Tibial nerve (tissue), 4 donors: ENCODE measurements around the gene ROR1. TPM values are rescaled to one million over a fixed set of nuclear protein-coding genes. Genes with fewer than 3 reads are reported as not detected.

Experiments used
- DNase-seq, 2 donors: peaks; one replicate each; pipeline ENCODE4 v3.0.0-alpha.2; 2019; ENCODE audit warnings: low spot score in 2 of 2
- H3K27ac ChIP-seq, 4 donors: fragments of 200-600 bp; sonication (generic) in 3 of 4; one replicate each; pipeline ENCODE4 v1.5.1; 2017 to 2019; ENCODE audit warnings: mild to moderate bottlenecking in 1 of 4
- H3K27me3 ChIP-seq, 2 donors: fragments of 200-600 bp; sonication (generic) in 1 of 2; one replicate each; pipeline versions ENCODE4 v1.5.1 to v1.6.0; 2017 to 2019
- H3K36me3 ChIP-seq, 3 donors: fragments of 200-600 bp; sonication (generic); one replicate each; pipeline ENCODE4 v1.5.1; 2018 to 2019
- H3K4me1 ChIP-seq, 4 donors: fragments of 200-600 bp; sonication (generic) in 3 of 4; one replicate each; pipeline ENCODE4 v1.5.1; 2017 to 2019
- H3K4me3 ChIP-seq, 4 donors: fragments of 200-600 bp; sonication (generic) in 3 of 4; one replicate each; pipeline ENCODE4 v1.5.1; 2017 to 2019; ENCODE audit warnings: mild to moderate bottlenecking in 1 of 4, moderate library complexity in 1 of 4
- H3K9me3 ChIP-seq, 4 donors: fragments of 200-600 bp; sonication (generic) in 3 of 4; one replicate each; pipeline ENCODE4 v1.5.1; 2017 to 2019
- EP300 ChIP-seq, 2 donors: sonication (generic); formaldehyde crosslinking; IDR thresholded peaks; one replicate each; pipeline ENCODE4 v1.6.1; 2017; ENCODE audit warnings: antibody characterized with exemption in 2 of 2, mild to moderate bottlenecking in 1 of 2
- POLR2A ChIP-seq, 2 donors: fragments of 450-650 bp; IDR thresholded peaks; one replicate each; pipeline ENCODE4 v1.6.1; 2017; ENCODE audit warnings: antibody characterized with exemption in 2 of 2, mild to moderate bottlenecking in 2 of 2, moderate library complexity in 2 of 2
- WGBS, 2 donors: methylation state at CpG; one replicate each; pipeline ENCODE4 v1.1.5; 2018; 5-methylcytosine and 5-hydroxymethylcytosine counted together
- total RNA-seq, 4 donors: library from RNA; depleted of rRNA; stranded (reverse); fragments of >200 nt; gene quantifications; one replicate each; pipeline ENCODE4 v1.1.0, GENCODE V29; 2016
- TF ChIP-seq, protein P1 (sequence below), 5 experiments: fragments of 200-600 bp in 3 of 5; fragments of 450-650 bp in 2 of 5; sonication (generic) in 3 of 5; IDR thresholded peaks; one replicate each; pipeline ENCODE4 v1.5.1; 2016 to 2019; ENCODE audit warnings: antibody characterized with exemption in 5 of 5, mild to moderate bottlenecking in 3 of 5, moderate library complexity in 2 of 5

The ROR1 gene
- total RNA-seq, 4 donors from 2014 or later: 10.5 to 47.7 (median 43.7) TPM

GRCh38 chr1:63903947-63904610 is 130.3 kb downstream of the ROR1 start:
- Histone ChIP-seq H3K9me3 (no peaks in the 10 kb centered on the region), H3K4me3 (no peak overlapping the region), H3K4me1 (peaks cover 0 to 34% (median 7%) of the 10 kb centered on the region in 4 donors), H3K36me3 (no peaks in the 10 kb centered on the region), H3K27me3 (no peaks in the 10 kb centered on the region), H3K27ac (no peak overlapping the region)
- no peak for DNase-seq
- TF ChIP-seq POLR2A (IDR thresholded peaks at IDR 0.05) (no peak), EP300 (IDR thresholded peaks at IDR 0.05) (no peak)
- TF ChIP-seq, protein P1, sequence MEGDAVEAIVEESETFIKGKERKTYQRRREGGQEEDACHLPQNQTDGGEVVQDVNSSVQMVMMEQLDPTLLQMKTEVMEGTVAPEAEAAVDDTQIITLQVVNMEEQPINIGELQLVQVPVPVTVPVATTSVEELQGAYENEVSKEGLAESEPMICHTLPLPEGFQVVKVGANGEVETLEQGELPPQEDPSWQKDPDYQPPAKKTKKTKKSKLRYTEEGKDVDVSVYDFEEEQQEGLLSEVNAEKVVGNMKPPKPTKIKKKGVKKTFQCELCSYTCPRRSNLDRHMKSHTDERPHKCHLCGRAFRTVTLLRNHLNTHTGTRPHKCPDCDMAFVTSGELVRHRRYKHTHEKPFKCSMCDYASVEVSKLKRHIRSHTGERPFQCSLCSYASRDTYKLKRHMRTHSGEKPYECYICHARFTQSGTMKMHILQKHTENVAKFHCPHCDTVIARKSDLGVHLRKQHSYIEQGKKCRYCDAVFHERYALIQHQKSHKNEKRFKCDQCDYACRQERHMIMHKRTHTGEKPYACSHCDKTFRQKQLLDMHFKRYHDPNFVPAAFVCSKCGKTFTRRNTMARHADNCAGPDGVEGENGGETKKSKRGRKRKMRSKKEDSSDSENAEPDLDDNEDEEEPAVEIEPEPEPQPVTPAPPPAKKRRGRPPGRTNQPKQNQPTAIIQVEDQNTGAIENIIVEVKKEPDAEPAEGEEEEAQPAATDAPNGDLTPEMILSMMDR (IDR thresholded peaks at IDR 0.05): no peak
- 86 to 88% methylated on average over 5 of the region's 5 CpGs for WGBS, 2 donors

- H3K27ac ChIP-seq: no peak overlapping the region
- TF ChIP-seq POLR2A (IDR thresholded peaks at IDR 0.05): no peak
- TF ChIP-seq, protein P1 (IDR thresholded peaks at IDR 0.05): no peak
- TF ChIP-seq EP300 (IDR thresholded peaks at IDR 0.05): no peak
- 93 to 100% methylated on average over 2 of the region's 2 CpGs for WGBS, 2 donors
These were observed 131.0 kb downstream of the ROR1 start for GRCh38 chr1:63904826-63905225.

GRCh38 chr1:63906047-63906704 is 132.4 kb downstream of the ROR1 start:
- no peaks in the 10 kb centered on the region for H3K36me3 ChIP-seq
- TF ChIP-seq, protein P1 (IDR thresholded peaks at IDR 0.05): no peak
- no peak for TF ChIP-seq EP300 (IDR thresholded peaks at IDR 0.05)
- TF ChIP-seq POLR2A (IDR thresholded peaks at IDR 0.05): no peak
- no peak for DNase-seq
- H3K27me3 ChIP-seq: no peaks in the 10 kb centered on the region
- H3K4me3 ChIP-seq: no peak overlapping the region
- H3K9me3 ChIP-seq: no peaks in the 10 kb centered on the region
- no peak overlapping the region for H3K27ac ChIP-seq
- H3K4me1 ChIP-seq: peaks cover 0 to 44% (median 14%) of the 10 kb centered on the region in 4 donors
- 54 to 55% methylated on average over 8 of the region's 8 CpGs for WGBS, 2 donors

More at GRCh38 chr1:63904826-63905225, 131.0 kb downstream of the ROR1 start:
- H3K9me3 ChIP-seq: no peaks in the 10 kb centered on the region
- H3K27me3 ChIP-seq: no peaks in the 10 kb centered on the region
- DNase-seq: no peak
- H3K4me1 ChIP-seq: peaks cover 0 to 35% (median 11%) of the 10 kb centered on the region in 4 donors
- no peaks in the 10 kb centered on the region for H3K36me3 ChIP-seq
- H3K4me3 ChIP-seq: no peak overlapping the region

- Histone ChIP-seq H3K27ac (no peak overlapping the region), H3K27me3 (no peaks in the 10 kb centered on the region), H3K4me3 (no peak overlapping the region), H3K36me3 (no peaks in the 10 kb centered on the region), H3K9me3 (no peaks in the 10 kb centered on the region), H3K4me1 (peaks cover 0 to 44% (median 14%) of the 10 kb centered on the region in 4 donors)
- DNase-seq: no peak
- 76 to 88% methylated on average over 6 of the region's 6 CpGs for WGBS, 2 donors
- TF ChIP-seq EP300 (IDR thresholded peaks at IDR 0.05): no peak
- TF ChIP-seq, protein P1 (IDR thresholded peaks at IDR 0.05): no peak
- no peak for TF ChIP-seq POLR2A (IDR thresholded peaks at IDR 0.05)
These were observed 133.2 kb downstream of the ROR1 start for GRCh38 chr1:63907051-63907450.

DNA sequence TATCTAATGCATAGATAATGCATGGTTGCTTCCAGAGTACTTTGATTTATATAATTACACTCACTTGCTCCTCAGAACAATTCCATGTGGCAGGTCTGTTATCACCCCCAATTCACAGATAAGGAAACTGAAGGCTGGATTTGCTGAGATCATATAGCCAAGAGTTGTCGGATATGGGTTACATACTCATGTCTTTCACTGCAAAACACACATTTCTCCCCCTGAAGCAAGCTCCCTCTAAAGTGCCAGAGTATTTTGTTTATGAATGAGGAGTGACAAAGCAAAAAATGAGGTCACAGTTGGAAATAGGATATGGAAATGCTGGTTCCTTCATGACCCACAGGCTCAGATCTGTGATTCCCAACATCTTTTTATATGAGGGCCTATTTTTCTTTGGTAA is 134.2 kb downstream of the ROR1 start:
- 47 to 68% methylated on average over 1 of the region's 1 CpG for WGBS, 2 donors
- Histone ChIP-seq H3K4me3 (no peak overlapping the region), H3K27me3 (no peaks in the 10 kb centered on the region), H3K9me3 (no peaks in the 10 kb centered on the region), H3K36me3 (no peaks in the 10 kb centered on the region), H3K27ac (no peak overlapping the region), H3K4me1 (peaks cover 0 to 50% (median 13%) of the 10 kb centered on the region in 4 donors)
- TF ChIP-seq, protein P1 (IDR thresholded peaks at IDR 0.05): no peak
- TF ChIP-seq POLR2A (IDR thresholded peaks at IDR 0.05) (no peak), EP300 (IDR thresholded peaks at IDR 0.05) (no peak)
- DNase-seq: no peak
